ENCODE data around the gene PPARA.

Gene PPARA

GRCh38 chr22:46162285-46162684 lies 12.0 kb downstream of the PPARA start:
- in situ Hi-C loops (cut with HindIII; ENCODE audit: low sequenced_read_pairs), result no loop called here

- in situ Hi-C loops (cut with HindIII; ENCODE audit: low sequenced_read_pairs), result no loop called here
Measured at GRCh38 chr22:46162771-46163556, 12.6 kb downstream of the PPARA start.

GRCh38 chr22:46163557-46163888 lies 13.2 kb downstream of the PPARA start:
- in situ Hi-C loops (cut with HindIII; ENCODE audit: low sequenced_read_pairs), result no loop called here

GRCh38 chr22:46165977-46166376 lies 15.7 kb downstream of the PPARA start:
- in situ Hi-C loops (cut with HindIII; ENCODE audit: low sequenced_read_pairs), result no loop called here

- in situ Hi-C loops (cut with HindIII; ENCODE audit: low sequenced_read_pairs), result no loop called here
Measured at GRCh38 chr22:46169628-46170027, 19.3 kb downstream of the PPARA start.

- in situ Hi-C loops (cut with HindIII; ENCODE audit: low sequenced_read_pairs), result no loop called here
Measured at GRCh38 chr22:46171940-46172339, 21.6 kb downstream of the PPARA start.

- in situ Hi-C loops (cut with HindIII; ENCODE audit: low sequenced_read_pairs), result no loop called here
Measured at GRCh38 chr22:46172522-46173110, 22.3 kb downstream of the PPARA start.

GRCh38 chr22:46173152-46173551 lies 22.8 kb downstream of the PPARA start:
- in situ Hi-C loops (cut with HindIII; ENCODE audit: low sequenced_read_pairs), result no loop called here

- in situ Hi-C loops (cut with HindIII; ENCODE audit: low sequenced_read_pairs), result no loop called here
Measured at GRCh38 chr22:46175631-46176030, 25.3 kb downstream of the PPARA start.

- in situ Hi-C loops (cut with HindIII; ENCODE audit: low sequenced_read_pairs), result no loop called here
Measured at GRCh38 chr22:46176508-46177003, 26.2 kb downstream of the PPARA start.

GRCh38 chr22:46178755-46179505 lies 28.6 kb downstream of the PPARA start:
- in situ Hi-C loops (cut with HindIII; ENCODE audit: low sequenced_read_pairs), result no loop called here

GRCh38 chr22:46179748-46180147 lies 29.4 kb downstream of the PPARA start:
- in situ Hi-C loops (cut with HindIII; ENCODE audit: low sequenced_read_pairs), result no loop called here

GRCh38 chr22:46180370-46181137 lies 30.2 kb downstream of the PPARA start:
- in situ Hi-C loops (cut with HindIII; ENCODE audit: low sequenced_read_pairs), result no loop called here

- in situ Hi-C loops (cut with HindIII; ENCODE audit: low sequenced_read_pairs), result no loop called here
Measured at GRCh38 chr22:46183733-46184132, 33.4 kb downstream of the PPARA start.

GRCh38 chr22:46185283-46185682 lies 35.0 kb downstream of the PPARA start:
- in situ Hi-C loops (cut with HindIII; ENCODE audit: low sequenced_read_pairs), result no loop called here

GRCh38 chr22:46187862-46188261 lies 37.5 kb downstream of the PPARA start:
- in situ Hi-C loops (cut with HindIII; ENCODE audit: low sequenced_read_pairs), result no loop called here

GRCh38 chr22:46192210-46192993 lies 42.1 kb downstream of the PPARA start:
- in situ Hi-C loops (cut with HindIII; ENCODE audit: low sequenced_read_pairs), result no loop called here

- in situ Hi-C loops (cut with HindIII; ENCODE audit: low sequenced_read_pairs), result no loop called here
Measured at GRCh38 chr22:46193898-46194310, 43.6 kb downstream of the PPARA start.

GRCh38 chr22:46195487-46196165 lies 45.3 kb downstream of the PPARA start:
- in situ Hi-C loops (cut with HindIII; ENCODE audit: low sequenced_read_pairs), result no loop called here

GRCh38 chr22:46196278-46196677 lies 46.0 kb downstream of the PPARA start:
- in situ Hi-C loops (cut with HindIII; ENCODE audit: low sequenced_read_pairs), result no loop called here

Measured in DLD1 (cell line).